PC-3 (cell line): ENCODE measurements around the gene CLASP1.
"Not testable (repeated sequence)": the region's sequence is repeated elsewhere in the genome, so short reads cannot be mapped to it uniquely, and the experiment has no call there.

Experiments
- EZH2phosphoT487 ChIP-seq: fragments of 300-600 bp; sonication (generic); IDR thresholded peaks from 2 replicates; pipeline ENCODE4 v1.6.1; 2018; ENCODE audit warnings: mild to moderate bottlenecking, antibody characterized with exemption, low read length, borderline replicate concordance
- TF ChIP-seq, protein P1 (sequence below): fragments of 300-600 bp; sonication (generic); conservative IDR thresholded peaks from 2 replicates; pipeline ENCODE4 v1.5.1; 2017; ENCODE audit warnings: antibody characterized with exemption, low read depth, mild to moderate bottlenecking, low read length

GRCh38 chr2:121639846-121640245, 9.4 kb downstream of the CLASP1 start:
- TF ChIP-seq, protein P1, sequence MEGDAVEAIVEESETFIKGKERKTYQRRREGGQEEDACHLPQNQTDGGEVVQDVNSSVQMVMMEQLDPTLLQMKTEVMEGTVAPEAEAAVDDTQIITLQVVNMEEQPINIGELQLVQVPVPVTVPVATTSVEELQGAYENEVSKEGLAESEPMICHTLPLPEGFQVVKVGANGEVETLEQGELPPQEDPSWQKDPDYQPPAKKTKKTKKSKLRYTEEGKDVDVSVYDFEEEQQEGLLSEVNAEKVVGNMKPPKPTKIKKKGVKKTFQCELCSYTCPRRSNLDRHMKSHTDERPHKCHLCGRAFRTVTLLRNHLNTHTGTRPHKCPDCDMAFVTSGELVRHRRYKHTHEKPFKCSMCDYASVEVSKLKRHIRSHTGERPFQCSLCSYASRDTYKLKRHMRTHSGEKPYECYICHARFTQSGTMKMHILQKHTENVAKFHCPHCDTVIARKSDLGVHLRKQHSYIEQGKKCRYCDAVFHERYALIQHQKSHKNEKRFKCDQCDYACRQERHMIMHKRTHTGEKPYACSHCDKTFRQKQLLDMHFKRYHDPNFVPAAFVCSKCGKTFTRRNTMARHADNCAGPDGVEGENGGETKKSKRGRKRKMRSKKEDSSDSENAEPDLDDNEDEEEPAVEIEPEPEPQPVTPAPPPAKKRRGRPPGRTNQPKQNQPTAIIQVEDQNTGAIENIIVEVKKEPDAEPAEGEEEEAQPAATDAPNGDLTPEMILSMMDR = not testable (repeated sequence)
- not testable (repeated sequence) for TF ChIP-seq EZH2phosphoT487
